Cardiac muscle cell (in vitro differentiated cells and primary cell): Measurements from ENCODE around the gene KDM4B. TPM values are rescaled to one million over a fixed set of nuclear protein-coding genes. Genes with fewer than 3 reads are reported as not detected.

Source experiments
- DNase-seq, 2 donors: peaks; one replicate each; pipeline versions ENCODE4 v3.0.0 to v3.0.0-alpha.2; 2010 to 2017; ENCODE audit warnings: low read depth in 1 of 2, low spot score in 1 of 2
- H3K27ac ChIP-seq: fragments of 200-600 bp; sonication (generic); 2 replicates; pipeline ENCODE4 v1.5.1; 2016
- H3K27me3 ChIP-seq: fragments of 200-600 bp; sonication (generic); 2 replicates; pipeline ENCODE4 v1.6.0; 2016; ENCODE audit warnings: control low read depth
- H3K36me3 ChIP-seq: fragments of 200-600 bp; sonication (generic); 2 replicates; pipeline ENCODE4 v1.5.1; 2016; ENCODE audit warnings: control low read depth
- H3K4me1 ChIP-seq: fragments of 200-600 bp; sonication (generic); 2 replicates; pipeline ENCODE4 v1.8.1; 2017; ENCODE audit warnings: low read depth, mild to moderate bottlenecking, mixed run types
- H3K4me3 ChIP-seq: fragments of 200-600 bp; sonication (generic); 2 replicates; pipeline ENCODE4 v1.5.1; 2016; ENCODE audit warnings: mild to moderate bottlenecking
- H3K9me3 ChIP-seq: fragments of 200-600 bp; sonication (generic); 2 replicates; pipeline ENCODE4 v1.5.1; 2017; ENCODE audit warnings: low read depth, mild to moderate bottlenecking, control low read depth
- CTCF ChIP-seq: IDR thresholded peaks from 2 replicates; pipeline ENCODE4 v1.5.1; 2012; ENCODE audit warnings: low read depth, mild to moderate bottlenecking, low read length
- polyA plus RNA-seq: library from polyadenylated mRNA; unstranded; fragments of >200 nt; fragmentation: Nextera tagmentation; extraction: Ambion mirVana; gene quantifications from 2 replicates; pipeline ENCODE4 v1.2.1, GENCODE V29; 2016
- total RNA-seq: library from RNA; depleted of rRNA; stranded (reverse); fragments of >200 nt; gene quantifications from 2 replicates; pipeline ENCODE4 v1.2.3, GENCODE V29; 2016

The KDM4B gene
- total and polyA plus RNA-seq, 2 experiments from 2014 or later = 74.6 to 90.6 TPM

GRCh38 chr19:5099701-5100221, 130.8 kb downstream of the KDM4B start:
- Histone ChIP-seq H3K4me3 (no peak overlapping the region), H3K27ac (no peak overlapping the region), H3K9me3 (no peaks in the 10 kb centered on the region), H3K36me3 (peaks cover 3% of the 10 kb centered on the region), H3K27me3 (no peaks in the 10 kb centered on the region), H3K4me1 (peaks cover 11% of the 10 kb centered on the region)
- DNase-seq = no peak
- TF ChIP-seq CTCF = no peak

GRCh38 chr19:5101871-5102270, 133.0 kb downstream of the KDM4B start:
- H3K36me3 ChIP-seq = peaks cover 3% of the 10 kb centered on the region
- peaks cover 7% of the 10 kb centered on the region for H3K4me1 ChIP-seq
- H3K27ac ChIP-seq = peak overlapping the region; percentile 39
- H3K9me3 ChIP-seq = no peaks in the 10 kb centered on the region
- no peaks in the 10 kb centered on the region for H3K27me3 ChIP-seq
- no peak for DNase-seq
- no peak overlapping the region for H3K4me3 ChIP-seq
- TF ChIP-seq CTCF = no peak

- peaks cover 14% of the 10 kb centered on the region for H3K4me1 ChIP-seq
- no peak for DNase-seq
- no peak for TF ChIP-seq CTCF
- H3K4me3 ChIP-seq = no peak overlapping the region
- no peaks in the 10 kb centered on the region for H3K27me3 ChIP-seq
- H3K27ac ChIP-seq = peak overlapping the region; percentile 26
- no peaks in the 10 kb centered on the region for H3K9me3 ChIP-seq
- peaks cover 3% of the 10 kb centered on the region for H3K36me3 ChIP-seq
Observed at GRCh38 chr19:5102520-5102919, 133.6 kb downstream of the KDM4B start.

GRCh38 chr19:5103061-5103701, 134.3 kb downstream of the KDM4B start:
- no peak for TF ChIP-seq CTCF
- Histone ChIP-seq H3K4me3 (no peak overlapping the region), H3K9me3 (no peaks in the 10 kb centered on the region), H3K27me3 (no peaks in the 10 kb centered on the region), H3K27ac (peak overlapping the region; percentile 26), H3K4me1 (peaks cover 16% of the 10 kb centered on the region), H3K36me3 (peaks cover 3% of the 10 kb centered on the region)
- DNase-seq = peak in 1 of 2 donors; percentile 54

GRCh38 chr19:5103812-5104410, 135.0 kb downstream of the KDM4B start:
- Histone ChIP-seq H3K27ac (peak overlapping the region; percentile 26), H3K36me3 (peaks cover 3% of the 10 kb centered on the region), H3K4me3 (no peak overlapping the region), H3K27me3 (no peaks in the 10 kb centered on the region), H3K9me3 (no peaks in the 10 kb centered on the region), H3K4me1 (peaks cover 20% of the 10 kb centered on the region)
- no peak for DNase-seq
- no peak for TF ChIP-seq CTCF
